Peyer's patch (tissue), 4 donors: ENCODE data around the gene SIL1.

Experiments used
- POLR2A ChIP-seq, 2 donors: fragments of 450-650 bp; IDR thresholded peaks; one replicate each; pipeline ENCODE4 v1.5.1; 2017; ENCODE audit warnings: antibody characterized with exemption in 2 of 2, mild to moderate bottlenecking in 2 of 2, moderate library complexity in 2 of 2
- TF ChIP-seq, protein P1 (sequence below), 6 experiments: fragments of 450-650 bp in 4 of 6; fragments of 200-600 bp in 2 of 6; sonication (generic) in 1 of 6; IDR thresholded peaks; one replicate each; pipeline ENCODE4 v1.5.1; 2017 to 2019; ENCODE audit warnings: antibody characterized with exemption in 6 of 6, mild to moderate bottlenecking in 3 of 6, moderate library complexity in 1 of 6

DNA sequence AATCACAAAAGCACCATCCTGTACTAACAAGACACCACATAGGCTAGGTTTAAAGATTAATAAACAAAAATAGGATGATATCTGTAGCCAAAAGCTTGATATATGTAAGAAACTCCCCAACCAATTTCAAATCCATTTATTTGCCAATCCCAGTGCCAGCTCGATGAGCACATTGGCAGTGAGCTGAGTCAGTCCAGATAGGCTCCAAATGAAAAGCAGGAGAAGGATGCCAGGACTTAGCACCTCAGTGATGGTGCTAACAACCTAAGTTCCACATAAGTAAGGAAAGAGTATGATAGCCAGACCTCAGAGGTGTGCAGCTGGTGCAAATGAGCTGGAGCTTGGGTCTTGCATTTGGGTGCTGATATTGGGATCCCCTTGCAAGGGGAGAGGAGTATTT, 158.1 kb downstream of the SIL1 start:
- TF ChIP-seq, protein P1, sequence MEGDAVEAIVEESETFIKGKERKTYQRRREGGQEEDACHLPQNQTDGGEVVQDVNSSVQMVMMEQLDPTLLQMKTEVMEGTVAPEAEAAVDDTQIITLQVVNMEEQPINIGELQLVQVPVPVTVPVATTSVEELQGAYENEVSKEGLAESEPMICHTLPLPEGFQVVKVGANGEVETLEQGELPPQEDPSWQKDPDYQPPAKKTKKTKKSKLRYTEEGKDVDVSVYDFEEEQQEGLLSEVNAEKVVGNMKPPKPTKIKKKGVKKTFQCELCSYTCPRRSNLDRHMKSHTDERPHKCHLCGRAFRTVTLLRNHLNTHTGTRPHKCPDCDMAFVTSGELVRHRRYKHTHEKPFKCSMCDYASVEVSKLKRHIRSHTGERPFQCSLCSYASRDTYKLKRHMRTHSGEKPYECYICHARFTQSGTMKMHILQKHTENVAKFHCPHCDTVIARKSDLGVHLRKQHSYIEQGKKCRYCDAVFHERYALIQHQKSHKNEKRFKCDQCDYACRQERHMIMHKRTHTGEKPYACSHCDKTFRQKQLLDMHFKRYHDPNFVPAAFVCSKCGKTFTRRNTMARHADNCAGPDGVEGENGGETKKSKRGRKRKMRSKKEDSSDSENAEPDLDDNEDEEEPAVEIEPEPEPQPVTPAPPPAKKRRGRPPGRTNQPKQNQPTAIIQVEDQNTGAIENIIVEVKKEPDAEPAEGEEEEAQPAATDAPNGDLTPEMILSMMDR (IDR thresholded peaks at IDR 0.05) = no peak
- no peak for TF ChIP-seq POLR2A (IDR thresholded peaks at IDR 0.05)
